ENCODE data around the gene ASCC1. TPM values are rescaled to one million over a fixed set of nuclear protein-coding genes. Genes with fewer than 3 reads are reported as not detected.

The ASCC1 gene, protein sequence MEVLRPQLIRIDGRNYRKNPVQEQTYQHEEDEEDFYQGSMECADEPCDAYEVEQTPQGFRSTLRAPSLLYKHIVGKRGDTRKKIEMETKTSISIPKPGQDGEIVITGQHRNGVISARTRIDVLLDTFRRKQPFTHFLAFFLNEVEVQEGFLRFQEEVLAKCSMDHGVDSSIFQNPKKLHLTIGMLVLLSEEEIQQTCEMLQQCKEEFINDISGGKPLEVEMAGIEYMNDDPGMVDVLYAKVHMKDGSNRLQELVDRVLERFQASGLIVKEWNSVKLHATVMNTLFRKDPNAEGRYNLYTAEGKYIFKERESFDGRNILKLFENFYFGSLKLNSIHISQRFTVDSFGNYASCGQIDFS
- total RNA-seq (ENCODE audit: low replicate concordance), result 44.4 and 49.2 TPM in 2 replicates

DNA sequence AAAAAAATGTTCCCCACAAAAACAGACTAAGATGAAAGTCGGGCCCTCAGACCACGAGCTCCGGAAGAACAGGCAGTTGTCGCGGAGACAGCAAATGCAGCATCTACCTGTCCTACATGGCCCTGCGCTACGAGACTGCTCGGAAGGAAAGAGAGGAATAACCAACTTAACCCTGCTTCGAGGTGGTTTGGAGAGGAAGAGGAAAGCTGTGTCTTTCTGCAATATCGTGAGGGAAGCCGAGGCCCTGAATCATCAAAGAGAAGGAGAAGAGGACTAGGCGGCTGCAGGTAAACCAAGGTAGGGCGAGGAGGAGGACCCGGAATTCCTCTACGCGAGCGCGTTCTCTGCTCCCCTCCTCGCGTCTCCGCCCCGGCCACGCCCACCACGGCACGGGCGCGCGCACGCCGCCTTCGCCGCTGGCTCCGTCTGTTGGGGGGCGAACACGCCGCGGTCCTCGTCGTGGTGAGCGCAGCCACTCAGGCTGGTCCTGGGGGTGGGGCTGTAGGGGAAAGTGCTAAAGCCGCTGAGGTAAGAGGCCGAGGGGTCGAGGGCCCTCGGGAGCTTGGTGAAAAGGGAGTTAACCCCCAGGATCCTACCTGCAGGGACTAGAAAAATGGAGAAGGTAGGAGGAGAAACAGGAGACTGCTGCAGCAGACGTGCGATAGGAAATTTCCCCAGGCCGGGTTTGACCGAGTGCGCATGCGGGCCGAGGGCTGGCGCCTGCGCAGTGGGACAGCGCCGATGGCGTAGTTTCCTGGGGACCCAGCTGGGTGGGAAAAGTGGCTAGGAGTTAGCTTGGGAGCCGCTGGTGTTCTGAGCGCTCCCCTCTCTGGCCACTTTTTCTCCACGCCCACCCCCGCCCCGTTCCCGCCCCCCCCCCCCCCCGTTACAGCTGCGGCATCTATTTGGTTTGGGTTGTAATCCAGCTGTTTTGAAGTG lies at the start of gene ASCC1, which contains the start of gene ANAPC16:
ASCC1 (minus strand) TSS at position 666 of the 939 bp plus-strand sequence. CDS start 2,978 bp downstream, outside the sequence.
ANAPC16 (plus strand) TSS at position 402 of the 939 bp plus-strand sequence. CDS start 7,903 bp downstream, outside the sequence.
- DNase-seq (ENCODE audit: low read depth), result peak; percentile 93
- TF ChIP-seq, protein P1, sequence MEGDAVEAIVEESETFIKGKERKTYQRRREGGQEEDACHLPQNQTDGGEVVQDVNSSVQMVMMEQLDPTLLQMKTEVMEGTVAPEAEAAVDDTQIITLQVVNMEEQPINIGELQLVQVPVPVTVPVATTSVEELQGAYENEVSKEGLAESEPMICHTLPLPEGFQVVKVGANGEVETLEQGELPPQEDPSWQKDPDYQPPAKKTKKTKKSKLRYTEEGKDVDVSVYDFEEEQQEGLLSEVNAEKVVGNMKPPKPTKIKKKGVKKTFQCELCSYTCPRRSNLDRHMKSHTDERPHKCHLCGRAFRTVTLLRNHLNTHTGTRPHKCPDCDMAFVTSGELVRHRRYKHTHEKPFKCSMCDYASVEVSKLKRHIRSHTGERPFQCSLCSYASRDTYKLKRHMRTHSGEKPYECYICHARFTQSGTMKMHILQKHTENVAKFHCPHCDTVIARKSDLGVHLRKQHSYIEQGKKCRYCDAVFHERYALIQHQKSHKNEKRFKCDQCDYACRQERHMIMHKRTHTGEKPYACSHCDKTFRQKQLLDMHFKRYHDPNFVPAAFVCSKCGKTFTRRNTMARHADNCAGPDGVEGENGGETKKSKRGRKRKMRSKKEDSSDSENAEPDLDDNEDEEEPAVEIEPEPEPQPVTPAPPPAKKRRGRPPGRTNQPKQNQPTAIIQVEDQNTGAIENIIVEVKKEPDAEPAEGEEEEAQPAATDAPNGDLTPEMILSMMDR (IDR thresholded peaks at IDR 0.05; ENCODE audit: insufficient read depth, low read length), result no peak

DNA sequence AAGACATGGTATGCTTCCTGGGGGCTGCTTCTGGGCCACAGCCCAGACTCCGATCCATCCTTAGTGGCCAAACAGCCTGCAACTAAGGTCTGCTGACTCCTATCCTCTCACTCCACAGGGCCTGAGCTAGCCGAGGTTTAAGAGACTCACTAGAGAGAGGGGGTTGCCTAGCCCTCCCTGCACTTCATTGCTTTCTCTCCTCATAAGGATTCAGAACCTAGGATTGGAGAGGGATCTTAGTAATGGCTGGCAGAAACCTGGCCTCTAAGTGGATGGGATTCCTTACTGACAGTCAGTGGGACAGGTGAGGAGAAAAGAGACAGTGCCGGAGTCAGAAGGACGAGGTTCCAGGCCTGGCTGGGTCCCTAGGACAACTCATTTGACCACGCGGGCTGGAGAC lies 49.4 kb upstream of the ASCC1 start:
- DNase-seq (ENCODE audit: low read depth), result no peak
- TF ChIP-seq, protein P1 (IDR thresholded peaks at IDR 0.05; ENCODE audit: insufficient read depth, low read length), result no peak
- no peak overlapping the region for H3K4me3 ChIP-seq (ENCODE audit: low read depth, low read length)

More for the DNA sequence above, at the start of gene ASCC1, which contains the start of gene ANAPC16:
- peak within 1 kb of the TSS; percentile 79 for H3K4me3 ChIP-seq (ENCODE audit: low read depth, low read length)

DNA sequence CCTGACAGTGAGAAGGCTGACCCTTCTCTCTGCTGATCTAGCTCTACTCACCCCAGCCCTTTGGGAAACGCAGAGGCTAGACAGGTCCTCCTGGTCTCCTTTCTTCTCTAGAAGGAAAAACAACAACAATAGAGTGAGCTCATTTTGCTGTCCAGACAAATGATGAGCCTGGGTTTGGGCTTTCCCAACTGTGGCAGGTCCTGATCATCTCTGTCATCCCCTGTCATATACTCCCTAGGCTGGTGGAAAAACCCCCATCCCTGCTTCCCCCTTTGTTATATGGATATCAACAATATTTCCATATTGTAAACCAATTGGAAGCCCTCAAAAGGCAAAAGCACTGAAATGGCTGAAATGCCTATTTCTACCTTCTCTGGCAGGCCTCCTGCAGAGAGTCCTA lies 48.5 kb upstream of the ASCC1 start:
- no peak for DNase-seq (ENCODE audit: low read depth)
- H3K4me3 ChIP-seq (ENCODE audit: low read depth, low read length), result no peak overlapping the region
- TF ChIP-seq, protein P1 (IDR thresholded peaks at IDR 0.05; ENCODE audit: insufficient read depth, low read length), result no peak

DNA sequence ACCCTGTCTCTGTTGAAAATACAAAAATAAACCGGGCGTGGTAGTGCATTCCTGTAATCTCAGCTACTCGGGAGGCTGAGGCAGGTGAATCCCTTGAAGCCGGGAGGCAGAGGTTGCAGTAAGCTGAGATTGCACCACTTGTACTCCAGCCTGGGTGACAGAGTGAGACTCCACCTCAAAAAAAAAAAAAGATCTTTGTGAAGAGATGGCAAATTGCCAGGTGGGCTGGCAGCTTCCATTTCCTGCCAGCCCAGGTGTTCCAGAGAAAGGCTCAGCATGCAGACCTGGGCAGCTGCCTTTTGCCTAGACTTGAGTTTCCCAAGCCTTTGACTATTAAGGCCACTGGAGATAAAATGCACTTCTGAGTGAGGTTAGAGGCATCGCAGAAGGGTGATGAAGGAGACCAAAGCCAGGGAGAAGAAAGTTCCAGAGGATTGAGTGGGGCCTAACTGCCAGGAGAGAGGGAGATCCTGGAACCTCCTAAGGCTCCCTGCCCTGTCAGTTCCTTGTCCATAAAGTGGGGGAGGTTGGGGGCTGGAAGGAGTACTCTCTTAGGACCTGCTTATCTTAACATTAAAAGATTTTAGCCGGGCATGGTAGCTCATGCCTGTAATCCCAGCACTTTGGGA lies 47.7 kb upstream of the ASCC1 start:
- DNase-seq (ENCODE audit: low read depth), result no peak
- H3K4me3 ChIP-seq (ENCODE audit: low read depth, low read length), result no peak overlapping the region
- TF ChIP-seq, protein P1 (IDR thresholded peaks at IDR 0.05; ENCODE audit: insufficient read depth, low read length), result no peak

DNA sequence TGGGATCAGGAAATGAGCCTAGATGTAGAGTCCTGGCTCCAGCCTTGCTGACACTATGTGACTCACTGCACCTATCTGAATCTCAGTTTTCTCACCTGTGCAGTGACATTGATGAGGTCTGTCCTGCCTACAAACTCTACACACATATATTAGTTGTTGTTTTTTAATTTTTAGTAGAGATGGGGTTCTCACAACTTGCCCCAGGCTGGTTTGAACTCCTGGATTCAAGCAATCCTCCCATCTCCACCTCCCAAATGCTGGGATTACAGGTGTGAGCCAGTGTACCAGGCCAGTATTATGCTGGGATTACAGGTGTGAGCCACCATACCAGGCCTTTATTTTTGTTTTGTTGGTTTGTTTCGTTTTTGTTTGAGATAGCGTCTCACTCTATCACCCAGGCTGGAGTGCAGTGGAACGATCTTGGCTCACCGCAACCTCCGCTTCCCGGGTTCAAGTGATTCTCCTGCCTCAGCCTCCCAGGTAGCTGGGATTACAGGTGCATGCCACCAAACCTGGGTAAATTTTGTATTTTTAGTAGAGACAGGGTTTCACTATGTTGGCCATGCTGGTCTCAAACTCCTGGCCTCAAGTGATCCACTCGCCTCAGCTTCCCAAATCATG lies 45.8 kb upstream of the ASCC1 start:
- TF ChIP-seq, protein P1 (IDR thresholded peaks at IDR 0.05; ENCODE audit: insufficient read depth, low read length), result no peak
- H3K4me3 ChIP-seq (ENCODE audit: low read depth, low read length), result no peak overlapping the region
- no peak for DNase-seq (ENCODE audit: low read depth)
